ENCODE measurements around the gene TRIM71. TPM values are rescaled to one million over a fixed set of nuclear protein-coding genes. Genes with fewer than 3 reads are reported as not detected.

Gene TRIM71
- total RNA-seq, 4 donors from 2014 or later, result under 0.01 to 0.59 (median 0.32) TPM

- no peaks in the 10 kb centered on the region for H3K9me3 ChIP-seq
- no peaks in the 10 kb centered on the region for H3K36me3 ChIP-seq
- peaks cover 0 to 33% (median 7%) of the 10 kb centered on the region in 4 donors for H3K4me1 ChIP-seq
- peaks cover 2 to 56% of the 10 kb centered on the region in 2 donors for H3K27me3 ChIP-seq
- WGBS, 2 donors, result 1% methylated on average over 19 to 60 of the region's 85 CpGs
- DNase-seq (ENCODE audit: low spot score in 2 of 2), result no peak
- H3K4me3 ChIP-seq, result peak overlapping the region; percentile 25 to 54 (median 30)
- no peak for TF ChIP-seq POLR2A (IDR thresholded peaks at IDR 0.05)
- TF ChIP-seq CTCF (IDR thresholded peaks at IDR 0.05), result no peak
- no peak for TF ChIP-seq EP300 (IDR thresholded peaks at IDR 0.05)
- H3K27ac ChIP-seq, result no peak overlapping the region
Observed at GRCh38 chr3:32816439-32817256, 1.1 kb upstream of the TRIM71 start.

- Histone ChIP-seq H3K27me3 (peaks cover 2 to 61% of the 10 kb centered on the region in 2 donors), H3K4me1 (peaks cover 0 to 37% (median 7%) of the 10 kb centered on the region in 4 donors), H3K4me3 (peak overlapping the region in 2 of 4 donors; percentile 25 to 54), H3K36me3 (no peaks in the 10 kb centered on the region), H3K9me3 (no peaks in the 10 kb centered on the region), H3K27ac (no peak overlapping the region)
- TF ChIP-seq CTCF (IDR thresholded peaks at IDR 0.05) (no peak), EP300 (IDR thresholded peaks at IDR 0.05) (no peak), POLR2A (IDR thresholded peaks at IDR 0.05) (no peak)
- no peak for DNase-seq (ENCODE audit: low spot score in 2 of 2)
- 10% methylated on average over 2 of the region's 49 CpGs; no CpG with 5 or more reads in 1 of the 2 donors for WGBS, 2 donors
Observed at GRCh38 chr3:32817257-32817557, 590 bp upstream of the TRIM71 start.

- Histone ChIP-seq H3K4me1 (peaks cover 0 to 37% (median 7%) of the 10 kb centered on the region in 4 donors), H3K4me3 (peak overlapping the region in 1 of 4 donors; percentile 54), H3K9me3 (no peaks in the 10 kb centered on the region), H3K36me3 (no peaks in the 10 kb centered on the region), H3K27me3 (peaks cover 2 to 68% of the 10 kb centered on the region in 2 donors), H3K27ac (no peak overlapping the region)
- no peak for DNase-seq (ENCODE audit: low spot score in 2 of 2)
- 3 to 6% methylated on average over 19 to 65 of the region's 111 CpGs for WGBS, 2 donors
- TF ChIP-seq CTCF (IDR thresholded peaks at IDR 0.05), result no peak
- TF ChIP-seq POLR2A (IDR thresholded peaks at IDR 0.05), result no peak
- TF ChIP-seq EP300 (IDR thresholded peaks at IDR 0.05), result no peak
Observed at GRCh38 chr3:32818229-32818969, 602 bp downstream of the TRIM71 start.

- 45 to 48% methylated on average over 25 of the region's 25 CpGs for WGBS, 2 donors
- Histone ChIP-seq H3K27ac (no peak overlapping the region), H3K4me1 (peaks cover 0 to 37% (median 7%) of the 10 kb centered on the region in 4 donors), H3K36me3 (no peaks in the 10 kb centered on the region), H3K9me3 (no peaks in the 10 kb centered on the region), H3K4me3 (peak overlapping the region in 1 of 4 donors; percentile 54), H3K27me3 (peaks cover 2 to 68% of the 10 kb centered on the region in 2 donors)
- no peak for DNase-seq (ENCODE audit: low spot score in 2 of 2)
- TF ChIP-seq EP300 (IDR thresholded peaks at IDR 0.05), result no peak
- no peak for TF ChIP-seq CTCF (IDR thresholded peaks at IDR 0.05)
- TF ChIP-seq POLR2A (IDR thresholded peaks at IDR 0.05), result no peak
Observed at GRCh38 chr3:32818970-32819511, 1.2 kb downstream of the TRIM71 start.
